CD4-positive, alpha-beta T cell (primary cell): ENCODE measurements around the gene RASSF9. TPM values are rescaled to one million over a fixed set of nuclear protein-coding genes. Genes with fewer than 3 reads are reported as not detected.

Source experiments
- ATAC-seq: fragments of 200-7000 bp; cut with Tn5 transposase; one replicate; pipeline ENCODE4 v1.10.0; 2022; ENCODE audit warnings: mild to moderate bottlenecking; ENCODE audit not compliant: poor library complexity
- CTCF ChIA-PET: fragments of 350-600 bp; sonication (Branson Sonifier 250); formaldehyde crosslinking; loops from one replicate; lab custom pipeline; 2021; ENCODE audit warnings: antibody characterized with exemption, inconsistent platforms; lab: Charles Lee
- POLR2A ChIA-PET: fragments of 350-600 bp; sonication (Branson Sonifier 250); formaldehyde crosslinking; loops from one replicate; lab custom pipeline; 2021; ENCODE audit warnings: antibody characterized with exemption, inconsistent platforms; lab: Charles Lee
- DNase-seq, 14 experiments: peaks; one replicate each; pipeline ENCODE4 v3.0.0-alpha.2; 2013 to 2020; ENCODE audit warnings: mixed read lengths in 2 of 14
- H3K27ac ChIP-seq, 2 donors: one replicate each; pipeline versions ENCODE4 v1.5.1 to v1.7.0; 2013; ENCODE audit warnings: low read length in 2 of 2, low read depth in 1 of 2, mild to moderate bottlenecking in 1 of 2
- H3K27me3 ChIP-seq, 2 experiments: 1 replicate in 1 of 2; 2 replicates in 1 of 2; pipeline versions ENCODE4 v1.6.1 to v1.7.0; 2013; ENCODE audit warnings: low read length in 2 of 2, control low read depth in 1 of 2, mild to moderate bottlenecking in 1 of 2, moderate library complexity in 1 of 2; ENCODE audit not compliant: insufficient read depth in 2 of 2, control insufficient read depth in 1 of 2
- H3K36me3 ChIP-seq: one replicate; pipeline ENCODE4 v1.6.1; 2013; ENCODE audit warnings: low read length, control low read depth; ENCODE audit not compliant: insufficient read depth
- H3K4me1 ChIP-seq: one replicate; pipeline ENCODE4 v1.6.1; 2013; ENCODE audit warnings: low read length, control low read depth; ENCODE audit not compliant: insufficient read depth
- H3K4me3 ChIP-seq: one replicate; pipeline ENCODE4 v1.5.1; 2013; ENCODE audit warnings: mild to moderate bottlenecking, low read length, moderate library complexity
- H3K9me3 ChIP-seq, 2 experiments: 1 replicate in 1 of 2; 2 replicates in 1 of 2; pipeline versions ENCODE4 v1.6.1 to v1.7.0; 2013; ENCODE audit warnings: low read length in 2 of 2, mild to moderate bottlenecking in 2 of 2, control low read depth in 1 of 2, moderate library complexity in 1 of 2; ENCODE audit not compliant: control insufficient read depth in 1 of 2, insufficient read depth in 1 of 2
- H3K27ac Mint-ChIP-seq: one replicate; pipeline ENCODE4 v1.8.0; 2020; ENCODE audit warnings: mixed read lengths
- H3K27me3 Mint-ChIP-seq: one replicate; pipeline ENCODE4 v1.8.0; 2021; ENCODE audit warnings: mixed read lengths
- H3K36me3 Mint-ChIP-seq: one replicate; pipeline ENCODE4 v1.8.0; 2021; ENCODE audit warnings: low read depth, mixed read lengths
- H3K4me1 Mint-ChIP-seq: one replicate; pipeline ENCODE4 v1.8.0; 2021; ENCODE audit warnings: low read depth, mixed read lengths
- H3K4me3 Mint-ChIP-seq: one replicate; pipeline ENCODE4 v1.8.0; 2020; ENCODE audit warnings: mild to moderate bottlenecking, mixed read lengths
- H3K9me3 Mint-ChIP-seq: one replicate; pipeline ENCODE4 v1.8.0; 2020; ENCODE audit warnings: mixed read lengths
- intact Hi-C, 2 experiments: fragments of 100-400 bp; cut with DNase I in 1 of 2; cut with micrococcal nuclease in 1 of 2; formaldehyde crosslinking; loops; one replicate each; pipeline versions ENCODE4 v1.15.1 to v1.9.0; 2023 to 2025; cut with DNase I, micrococcal nuclease
- total RNA-seq, 174 experiments: library from RNA in 2 of 174; stranded (reverse) in 2 of 174; gene quantifications; one replicate each; pipeline ENCODE4 v1.2.3 and lab custom pipeline; 2021 to 2026
- TF ChIP-seq, protein P1 (sequence below): fragments of 200-600 bp; IDR thresholded peaks from one replicate; pipeline ENCODE4 v1.8.0; 2022; ENCODE audit warnings: antibody characterized with exemption, mild to moderate bottlenecking

The RASSF9 gene
- total RNA-seq, 2 experiments from 2014 or later = not detected

DNA sequence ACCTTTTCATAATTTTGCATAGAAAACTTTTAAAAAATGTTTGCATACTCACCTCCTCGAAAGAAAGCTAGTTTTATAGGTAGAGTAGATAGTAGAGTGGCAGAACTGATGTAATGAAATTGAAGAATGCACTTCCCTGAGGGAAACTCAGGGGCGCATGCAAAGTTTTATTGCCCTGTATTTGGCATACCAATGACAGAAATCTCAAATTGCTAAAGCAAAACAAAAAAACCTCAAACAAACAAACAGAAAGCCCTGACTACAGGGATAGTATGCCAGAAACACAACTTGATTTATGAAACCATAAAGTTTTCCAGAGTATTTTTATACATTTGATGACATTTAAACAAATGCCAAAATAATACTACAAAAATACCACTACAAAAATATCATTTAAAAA is 1.8 kb downstream of the RASSF9 start:
- Mint-ChIP-seq H3K27me3 (no peaks in the 10 kb centered on the region), H3K9me3 (no peaks in the 10 kb centered on the region), H3K27ac (no peak overlapping the region), H3K4me3 (no peak overlapping the region), H3K36me3 (no peaks in the 10 kb centered on the region), H3K4me1 (no peaks in the 10 kb centered on the region)
- no peaks in the 10 kb centered on the region for H3K4me1 ChIP-seq
- no peak for DNase-seq
- no peak overlapping the region for H3K27ac ChIP-seq
- H3K4me3 ChIP-seq = no peak overlapping the region
- peaks cover 0 to 4% of the 10 kb centered on the region in 2 experiments for H3K9me3 ChIP-seq
- intact Hi-C loops = no loop called here
- no peaks in the 10 kb centered on the region for H3K36me3 ChIP-seq
- no peaks in the 10 kb centered on the region for H3K27me3 ChIP-seq
- ChIA-PET POLR2A (no interaction called here), CTCF (no interaction called here)
- ATAC-seq = no peak
- TF ChIP-seq, protein P1, sequence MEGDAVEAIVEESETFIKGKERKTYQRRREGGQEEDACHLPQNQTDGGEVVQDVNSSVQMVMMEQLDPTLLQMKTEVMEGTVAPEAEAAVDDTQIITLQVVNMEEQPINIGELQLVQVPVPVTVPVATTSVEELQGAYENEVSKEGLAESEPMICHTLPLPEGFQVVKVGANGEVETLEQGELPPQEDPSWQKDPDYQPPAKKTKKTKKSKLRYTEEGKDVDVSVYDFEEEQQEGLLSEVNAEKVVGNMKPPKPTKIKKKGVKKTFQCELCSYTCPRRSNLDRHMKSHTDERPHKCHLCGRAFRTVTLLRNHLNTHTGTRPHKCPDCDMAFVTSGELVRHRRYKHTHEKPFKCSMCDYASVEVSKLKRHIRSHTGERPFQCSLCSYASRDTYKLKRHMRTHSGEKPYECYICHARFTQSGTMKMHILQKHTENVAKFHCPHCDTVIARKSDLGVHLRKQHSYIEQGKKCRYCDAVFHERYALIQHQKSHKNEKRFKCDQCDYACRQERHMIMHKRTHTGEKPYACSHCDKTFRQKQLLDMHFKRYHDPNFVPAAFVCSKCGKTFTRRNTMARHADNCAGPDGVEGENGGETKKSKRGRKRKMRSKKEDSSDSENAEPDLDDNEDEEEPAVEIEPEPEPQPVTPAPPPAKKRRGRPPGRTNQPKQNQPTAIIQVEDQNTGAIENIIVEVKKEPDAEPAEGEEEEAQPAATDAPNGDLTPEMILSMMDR = no peak

- POLR2A ChIA-PET = no interaction called here
- Mint-ChIP-seq H3K9me3 (no peaks in the 10 kb centered on the region), H3K4me1 (no peaks in the 10 kb centered on the region)
These were observed 2.6 kb downstream of the RASSF9 start for GRCh38 chr12:85833579-85833978.

GRCh38 chr12:85831327-85831990 is 4.8 kb downstream of the RASSF9 start:
- no peak for DNase-seq
- Histone ChIP-seq H3K27me3 (no peaks in the 10 kb centered on the region), H3K27ac (no peak overlapping the region), H3K4me1 (no peaks in the 10 kb centered on the region), H3K4me3 (no peak overlapping the region), H3K9me3 (peaks cover 0 to 2% of the 10 kb centered on the region in 2 experiments), H3K36me3 (no peaks in the 10 kb centered on the region)
- H3K27ac Mint-ChIP-seq = no peak overlapping the region
- no peaks in the 10 kb centered on the region for H3K4me1 Mint-ChIP-seq
- TF ChIP-seq, protein P1 = no peak
- no peak overlapping the region for H3K4me3 Mint-ChIP-seq
- ATAC-seq = no peak
- ChIA-PET POLR2A (no interaction called here), CTCF (no interaction called here)
- intact Hi-C loops = no loop called here
- no peaks in the 10 kb centered on the region for H3K27me3 Mint-ChIP-seq
- no peaks in the 10 kb centered on the region for H3K36me3 Mint-ChIP-seq
- no peaks in the 10 kb centered on the region for H3K9me3 Mint-ChIP-seq

More at GRCh38 chr12:85833579-85833978, 2.6 kb downstream of the RASSF9 start:
- no peak overlapping the region for H3K27ac Mint-ChIP-seq
- Histone ChIP-seq H3K9me3 (peaks cover 0 to 4% of the 10 kb centered on the region in 2 experiments), H3K4me1 (no peaks in the 10 kb centered on the region), H3K27me3 (no peaks in the 10 kb centered on the region), H3K4me3 (no peak overlapping the region), H3K36me3 (no peaks in the 10 kb centered on the region), H3K27ac (no peak overlapping the region)
- TF ChIP-seq, protein P1 = no peak
- intact Hi-C loops = no loop called here
- no peaks in the 10 kb centered on the region for H3K36me3 Mint-ChIP-seq
- CTCF ChIA-PET = no interaction called here
- H3K4me3 Mint-ChIP-seq = no peak overlapping the region
- DNase-seq = no peak
- ATAC-seq = no peak
- H3K27me3 Mint-ChIP-seq = no peaks in the 10 kb centered on the region
